Kidney (tissue), 14 donors: Measurements from ENCODE around the gene C19orf38. TPM values are rescaled to one million over a fixed set of nuclear protein-coding genes. Genes with fewer than 3 reads are reported as not detected.

Experiments used
- DNase-seq, 5 donors: peaks; one replicate each; pipeline ENCODE4 v3.0.0-alpha.2; 2013 to 2020
- FAIRE-seq: peaks from 2 replicates; lab custom pipeline; 2012; peaks lifted over from hg19 to GRCh38; lab: Jason Lieb, UNC
- H3K27ac ChIP-seq, 2 donors: one replicate each; pipeline ENCODE4 v1.7.0; 2013; ENCODE audit warnings: low read depth in 2 of 2, low read length in 2 of 2, inconsistent platforms in 1 of 2
- H3K27me3 ChIP-seq: one replicate; pipeline ENCODE4 v1.7.1; 2013; ENCODE audit warnings: low read length, inconsistent platforms; ENCODE audit not compliant: control insufficient read depth, insufficient read depth
- H3K36me3 ChIP-seq, 3 donors: one replicate each; pipeline versions ENCODE4 v1.7.0 to v1.7.1; 2013; ENCODE audit warnings: low read length in 3 of 3, control low read depth in 1 of 3, inconsistent platforms in 1 of 3; ENCODE audit not compliant: insufficient read depth in 3 of 3, control insufficient read depth in 2 of 3
- H3K4me1 ChIP-seq, 3 donors: one replicate each; pipeline versions ENCODE4 v1.7.0 to v1.7.1; 2013; ENCODE audit warnings: low read length in 3 of 3, inconsistent platforms in 1 of 3, low read depth in 1 of 3; ENCODE audit not compliant: control insufficient read depth in 2 of 3, insufficient read depth in 2 of 3
- H3K4me3 ChIP-seq, 3 donors: one replicate each; pipeline versions ENCODE4 v1.7.0 to v1.8.1; 2013; ENCODE audit warnings: low read length in 3 of 3, control low read depth in 1 of 3, inconsistent platforms in 1 of 3
- H3K9ac ChIP-seq, 3 donors: one replicate each; pipeline versions ENCODE4 v1.7.0 to v1.7.1; 2013; ENCODE audit warnings: low read length in 3 of 3, control low read depth in 1 of 3, inconsistent platforms in 1 of 3
- H3K9me3 ChIP-seq, 3 donors: one replicate each; pipeline versions ENCODE4 v1.7.0 to v1.7.1; 2013; ENCODE audit warnings: low read length in 3 of 3, control low read depth in 1 of 3, inconsistent platforms in 1 of 3; ENCODE audit not compliant: control insufficient read depth in 2 of 3, insufficient read depth in 1 of 3
- CTCF ChIP-seq: IDR thresholded peaks from 3 replicates; pipeline ENCODE4 v1.5.1; 2012; ENCODE audit warnings: mild to moderate bottlenecking, moderate library complexity, borderline replicate concordance; ENCODE audit not compliant: insufficient read depth; ENCODE audit errors: extremely low read depth
- intact Hi-C: fragments of 100-400 bp; cut with DNase I; formaldehyde crosslinking; loops from one replicate; pipeline ENCODE4 v1.11.1; 2022
- polyA plus RNA-seq: library from polyadenylated mRNA; stranded (reverse); fragments of 350-450 nt; fragmentation: Illumina TruSeq; extraction: RNeasy Lipid Tissue Mini Kit (QIAGEN cat#74804); gene quantifications from one replicate; pipeline ENCODE4 v1.2.3, GENCODE V29; 2014; ENCODE audit warnings: low read depth, low replicate concordance; ENCODE audit not compliant: insufficient read depth
- total RNA-seq: library from RNA; stranded (reverse); fragmentation: NEBNext Ultra II Directional; extraction: Animal tissue kit (Norgen Biotek cat#: 25700); gene quantifications from one replicate; pipeline ENCODE4 v1.2.1, GENCODE V29; 2021
- donor health status: control.
- donor health status: control.
- donor health status: control.
- donor health status: control.
- donor health status: control.
- donor health status: DM: yes; HTN: yes; CAD: no.
- donor health status: Normal renal cell carcinoma (clear cell type).

Gene C19orf38
- total and polyA plus RNA-seq, 2 donors from 2014 or later: 2.4 to 3.3 TPM

GRCh38 chr19:10882108-10882457 is 33.9 kb downstream of the C19orf38 start:
- Histone ChIP-seq H3K9ac (no peak overlapping the region), H3K4me3 (no peak overlapping the region), H3K27me3 (no peaks in the 10 kb centered on the region), H3K4me1 (peaks cover 0 to 6% (median 0%) of the 10 kb centered on the region in 3 donors), H3K9me3 (peaks cover 0 to 2% (median 0%) of the 10 kb centered on the region in 3 donors), H3K36me3 (no peaks in the 10 kb centered on the region), H3K27ac (no peak overlapping the region)
- TF ChIP-seq CTCF: no peak
- intact Hi-C loops: no loop called here
- DNase-seq (no peak), FAIRE-seq (no peak)

GRCh38 chr19:10884274-10884673 is 36.1 kb downstream of the C19orf38 start:
- Histone ChIP-seq H3K4me1 (peaks cover 0 to 5% (median 2%) of the 10 kb centered on the region in 3 donors), H3K27ac (no peak overlapping the region), H3K36me3 (no peaks in the 10 kb centered on the region), H3K9me3 (no peaks in the 10 kb centered on the region), H3K9ac (no peak overlapping the region), H3K4me3 (no peak overlapping the region), H3K27me3 (no peaks in the 10 kb centered on the region)
- FAIRE-seq (no peak), DNase-seq (no peak)
- TF ChIP-seq CTCF: no peak
- intact Hi-C loops: no loop called here

DNA sequence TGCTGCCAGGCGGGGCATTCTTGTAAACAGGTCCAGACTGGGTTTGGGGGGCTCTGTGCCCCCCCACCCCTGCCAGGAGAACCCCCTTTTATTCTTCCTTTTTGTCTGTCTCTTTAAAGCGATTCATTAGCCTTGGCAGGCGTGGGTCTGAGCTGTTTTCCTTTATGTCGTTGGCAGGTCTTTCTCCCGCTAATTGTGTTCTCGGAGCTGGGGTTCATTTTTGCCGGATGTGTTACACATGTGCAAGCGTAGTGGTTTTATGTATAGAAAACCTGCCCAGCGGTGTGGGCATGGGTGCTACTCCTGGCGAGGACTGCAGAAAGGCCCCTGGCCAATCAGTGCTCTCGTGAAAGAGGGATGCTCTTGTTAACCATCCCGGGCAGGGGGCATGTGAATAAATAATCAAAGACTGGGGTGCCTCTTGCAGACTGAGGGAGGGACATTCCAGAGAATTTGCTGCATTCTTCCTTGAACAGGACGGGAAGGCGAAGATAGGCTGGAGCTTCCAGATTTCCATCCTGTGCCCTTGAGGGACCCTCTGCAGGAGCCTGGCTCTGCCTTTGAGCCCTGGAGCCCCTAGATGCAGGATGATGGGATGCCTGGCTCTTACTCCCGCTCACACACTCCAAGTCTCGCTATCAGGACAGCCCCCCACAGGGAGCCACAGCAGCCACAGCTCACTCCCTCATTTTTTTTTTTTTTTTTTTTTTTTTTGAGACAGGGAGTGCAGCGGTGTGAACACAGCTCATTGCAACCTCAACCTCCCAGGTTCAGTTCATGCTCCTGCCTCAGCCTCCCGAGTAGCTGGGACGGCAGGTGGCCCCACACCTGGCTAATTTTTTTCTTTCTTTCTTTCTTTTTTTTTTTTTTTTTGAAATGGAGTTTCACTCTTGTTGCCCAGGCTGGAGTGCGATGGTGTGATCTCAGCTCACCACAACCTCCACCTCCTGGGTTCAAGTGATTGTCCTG is 37.3 kb downstream of the C19orf38 start:
- intact Hi-C loops: no loop called here

More for the DNA sequence above, 37.3 kb downstream of the C19orf38 start:
- Histone ChIP-seq H3K9me3 (no peaks in the 10 kb centered on the region), H3K27me3 (no peaks in the 10 kb centered on the region), H3K4me1 (peaks cover 0 to 5% (median 0%) of the 10 kb centered on the region in 3 donors), H3K27ac (no peak overlapping the region), H3K36me3 (no peaks in the 10 kb centered on the region), H3K9ac (no peak overlapping the region), H3K4me3 (no peak overlapping the region)
- no peak for TF ChIP-seq CTCF
- FAIRE-seq (no peak), DNase-seq (no peak)
